DOHH2 (cell line): Measurements from ENCODE around the gene C20orf204.
A peak's percentile ranks its signal among the peaks of the same experiment; 100 is the strongest.

ENCODE experiments used
- H3F3A ChIP-seq: fragments of 200-600 bp; sonication (generic), shearing (Covaris generic); 2 replicates; pipeline ENCODE4 v1.6.0; 2016; ENCODE audit warnings: antibody characterized with exemption, mild to moderate bottlenecking; ENCODE audit not compliant: control insufficient read depth, insufficient read depth
- H3K27ac ChIP-seq: fragments of 200-600 bp; sonication (generic); 2 replicates; pipeline ENCODE4 v1.5.1; 2014; ENCODE audit warnings: low read depth, mild to moderate bottlenecking, low read length, moderate library complexity
- H3K27me3 ChIP-seq: fragments of 200-600 bp; sonication (generic); 2 replicates; pipeline ENCODE4 v1.6.1; 2014; ENCODE audit warnings: mild to moderate bottlenecking, low read length, mixed read lengths; ENCODE audit not compliant: control insufficient read depth
- H3K36me3 ChIP-seq: fragments of 200-600 bp; sonication (generic); 2 replicates; pipeline ENCODE4 v1.6.1; 2014; ENCODE audit warnings: mild to moderate bottlenecking, low read length, moderate library complexity, mixed read lengths; ENCODE audit not compliant: control insufficient read depth
- H3K4me1 ChIP-seq: fragments of 200-600 bp; sonication (generic); 2 replicates; pipeline ENCODE4 v1.6.1; 2014; ENCODE audit warnings: mild to moderate bottlenecking, low read length, mixed read lengths; ENCODE audit not compliant: control insufficient read depth
- H3K4me2 ChIP-seq: fragments of 200-600 bp; sonication (generic); 2 replicates; pipeline ENCODE4 v1.6.0; 2014; ENCODE audit warnings: mild to moderate bottlenecking, low read length, moderate library complexity
- H3K4me3 ChIP-seq: fragments of 200-600 bp; sonication (generic); 2 replicates; pipeline ENCODE4 v1.5.1; 2014; ENCODE audit warnings: mild to moderate bottlenecking, low read length, mixed read lengths
- H3K79me2 ChIP-seq: fragments of 200-600 bp; sonication (generic); 2 replicates; pipeline ENCODE4 v1.6.1; 2014; ENCODE audit warnings: mild to moderate bottlenecking, low read length, mixed read lengths; ENCODE audit not compliant: control insufficient read depth
- H3K9me2 ChIP-seq: fragments of 200-600 bp; sonication (generic); replicated peaks from 2 replicates; pipeline ENCODE4 v1.6.1; 2014; ENCODE audit warnings: mild to moderate bottlenecking, low read length, mixed read lengths; ENCODE audit not compliant: control insufficient read depth
- H3K9me3 ChIP-seq: fragments of 200-600 bp; sonication (generic); 2 replicates; pipeline ENCODE4 v1.6.1; 2014; ENCODE audit warnings: antibody characterized with exemption, low read length, mixed read lengths; ENCODE audit not compliant: control insufficient read depth, insufficient read depth
- H4K20me1 ChIP-seq: fragments of 200-600 bp; sonication (generic); 2 replicates; pipeline ENCODE4 v1.6.0; 2014; ENCODE audit warnings: low read depth, mild to moderate bottlenecking, antibody characterized with exemption, low read length, moderate library complexity; ENCODE audit not compliant: control insufficient read depth, insufficient read depth
- EZH2phosphoT487 ChIP-seq: fragments of 200-600 bp; sonication (generic); IDR thresholded peaks from 2 replicates; pipeline ENCODE4 v1.6.1; 2017; ENCODE audit warnings: borderline replicate concordance, mild to moderate bottlenecking, antibody characterized with exemption, low read length, moderate library complexity, mixed read lengths
- TF ChIP-seq, protein P1 (sequence below): fragments of 200-600 bp; sonication (generic); IDR thresholded peaks from one replicate; pipeline ENCODE4 v1.5.1; 2014; ENCODE audit warnings: antibody characterized with exemption, mild to moderate bottlenecking, low read depth, low read length; ENCODE audit not compliant: poor library complexity, severe bottlenecking

Gene C20orf204

DNA sequence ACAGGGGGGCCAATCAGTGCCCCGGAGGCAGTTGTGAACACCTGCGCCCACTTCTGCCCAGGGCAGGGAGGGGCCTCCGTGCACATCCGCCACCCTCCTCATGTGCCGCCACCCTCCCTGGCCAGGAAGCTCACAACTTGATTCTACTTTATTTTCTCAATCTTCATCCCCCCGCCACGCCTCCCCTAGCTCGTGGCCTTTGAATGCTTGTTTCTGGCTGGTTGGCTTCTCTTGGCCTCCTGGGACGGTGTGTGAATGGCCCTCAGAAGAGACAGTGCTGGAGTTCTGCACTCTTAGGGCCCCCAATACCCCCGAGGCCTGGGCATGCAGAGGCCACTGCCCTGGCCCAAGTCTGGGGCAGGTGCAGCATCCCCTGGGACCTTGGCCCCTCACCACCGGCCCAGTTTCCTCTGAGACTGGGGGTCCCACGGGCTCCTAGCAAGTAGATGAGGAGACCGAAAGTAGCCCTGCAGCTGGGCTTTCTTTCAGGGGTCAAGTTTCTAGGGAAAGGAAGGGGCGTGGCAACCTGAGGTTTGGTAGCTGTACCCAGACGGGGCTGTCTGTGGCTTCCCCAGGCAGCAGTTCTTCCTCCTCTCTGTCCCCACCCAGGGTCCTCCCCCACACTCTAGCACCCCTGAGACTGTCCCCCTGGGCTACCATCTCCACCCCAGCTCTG is 42.0 kb downstream of the C20orf204 start:
- peak overlapping the region; percentile 95 for H3K4me2 ChIP-seq
- H3K27ac ChIP-seq: peak overlapping the region; percentile 89

DNA sequence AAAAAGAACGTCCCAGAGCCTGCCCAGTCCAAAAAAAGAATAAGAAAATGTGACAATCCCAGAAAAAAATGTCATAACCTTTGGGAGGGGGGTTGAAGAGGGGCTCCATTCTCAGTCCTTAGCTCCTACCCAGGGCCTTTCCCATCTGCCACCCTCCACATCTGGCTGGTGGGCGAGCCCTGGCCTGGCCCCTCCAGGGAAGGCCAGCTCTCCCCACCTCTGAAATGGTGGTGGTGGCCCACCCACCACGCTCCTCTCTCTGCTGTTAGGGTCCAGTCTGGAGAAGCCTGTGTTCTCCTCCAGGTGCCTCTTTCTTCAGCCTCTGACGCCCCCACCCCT is 42.9 kb downstream of the C20orf204 start:
- no peaks in the 10 kb centered on the region for H3K9me2 ChIP-seq
- peak overlapping the region; percentile 95 for H3K4me2 ChIP-seq
- peaks cover 40% of the 10 kb centered on the region for H3K36me3 ChIP-seq
- TF ChIP-seq EZH2phosphoT487: no peak
- TF ChIP-seq, protein P1, sequence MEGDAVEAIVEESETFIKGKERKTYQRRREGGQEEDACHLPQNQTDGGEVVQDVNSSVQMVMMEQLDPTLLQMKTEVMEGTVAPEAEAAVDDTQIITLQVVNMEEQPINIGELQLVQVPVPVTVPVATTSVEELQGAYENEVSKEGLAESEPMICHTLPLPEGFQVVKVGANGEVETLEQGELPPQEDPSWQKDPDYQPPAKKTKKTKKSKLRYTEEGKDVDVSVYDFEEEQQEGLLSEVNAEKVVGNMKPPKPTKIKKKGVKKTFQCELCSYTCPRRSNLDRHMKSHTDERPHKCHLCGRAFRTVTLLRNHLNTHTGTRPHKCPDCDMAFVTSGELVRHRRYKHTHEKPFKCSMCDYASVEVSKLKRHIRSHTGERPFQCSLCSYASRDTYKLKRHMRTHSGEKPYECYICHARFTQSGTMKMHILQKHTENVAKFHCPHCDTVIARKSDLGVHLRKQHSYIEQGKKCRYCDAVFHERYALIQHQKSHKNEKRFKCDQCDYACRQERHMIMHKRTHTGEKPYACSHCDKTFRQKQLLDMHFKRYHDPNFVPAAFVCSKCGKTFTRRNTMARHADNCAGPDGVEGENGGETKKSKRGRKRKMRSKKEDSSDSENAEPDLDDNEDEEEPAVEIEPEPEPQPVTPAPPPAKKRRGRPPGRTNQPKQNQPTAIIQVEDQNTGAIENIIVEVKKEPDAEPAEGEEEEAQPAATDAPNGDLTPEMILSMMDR: no peak
- H4K20me1 ChIP-seq: no peaks in the 10 kb centered on the region
- H3K9me3 ChIP-seq: no peaks in the 10 kb centered on the region
- H3F3A ChIP-seq: peaks cover 23% of the 10 kb centered on the region
- peaks cover 58% of the 10 kb centered on the region for H3K4me1 ChIP-seq
- peaks cover 25% of the 10 kb centered on the region for H3K79me2 ChIP-seq
- peak overlapping the region; percentile 89 for H3K27ac ChIP-seq
- H3K27me3 ChIP-seq: peaks cover 13% of the 10 kb centered on the region
- peak overlapping the region; percentile 99 for H3K4me3 ChIP-seq

More for the DNA sequence above, 42.0 kb downstream of the C20orf204 start:
- peaks cover 57% of the 10 kb centered on the region for H3K4me1 ChIP-seq
- peaks cover 7% of the 10 kb centered on the region for H3K27me3 ChIP-seq
- peaks cover 25% of the 10 kb centered on the region for H3K79me2 ChIP-seq
- H3F3A ChIP-seq: peaks cover 23% of the 10 kb centered on the region
- H3K4me3 ChIP-seq: peak overlapping the region; percentile 99
- H4K20me1 ChIP-seq: no peaks in the 10 kb centered on the region
- TF ChIP-seq, protein P1: no peak
- H3K9me2 ChIP-seq: no peaks in the 10 kb centered on the region
- peaks cover 48% of the 10 kb centered on the region for H3K36me3 ChIP-seq
- H3K9me3 ChIP-seq: no peaks in the 10 kb centered on the region

DNA sequence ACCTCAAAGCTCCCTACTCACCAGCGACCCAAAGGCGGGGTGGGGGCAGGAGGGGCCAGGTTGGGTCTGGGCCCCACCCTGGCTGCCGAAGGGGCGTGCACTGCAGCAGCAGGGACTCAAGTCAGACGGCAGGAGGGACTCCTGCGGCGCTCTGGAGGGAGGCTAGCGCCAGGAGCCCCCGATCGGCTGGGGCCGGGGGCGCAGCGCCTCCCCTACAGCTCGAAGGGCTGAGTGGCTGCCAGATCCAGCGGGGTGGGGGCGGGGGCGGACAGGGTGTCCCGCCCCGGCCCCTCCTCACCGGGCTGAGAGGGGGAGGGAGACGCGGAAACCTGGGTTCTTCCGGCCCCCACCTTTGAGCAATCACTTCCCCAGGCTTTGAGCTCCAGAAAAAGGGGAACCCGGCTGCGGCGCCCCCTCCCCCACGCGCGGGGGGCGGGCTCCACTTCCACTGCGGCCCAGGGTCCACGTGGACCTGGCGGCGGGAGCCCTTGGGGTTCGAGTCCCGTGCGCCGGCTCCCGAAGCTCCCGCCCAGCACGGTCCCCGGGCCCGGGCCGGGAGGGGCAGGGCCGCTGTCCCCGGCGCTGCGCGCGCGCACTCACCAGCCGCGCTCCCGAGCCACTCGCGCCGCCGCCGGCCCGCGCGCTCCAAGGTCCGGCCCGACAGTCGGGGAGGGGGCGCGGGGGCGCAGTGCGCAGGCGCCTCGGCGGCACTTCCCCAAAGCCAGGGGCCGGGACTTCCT is 43.5 kb downstream of the C20orf204 start, which contains the start of gene RGS19:
Gene RGS19 (minus strand): TSS at position 246 of the 740 bp plus-strand sequence. CDS start 2,632 bp downstream, outside the sequence.
- H3K79me2 ChIP-seq: peaks cover 25% of the 10 kb centered on the region
- no peaks in the 10 kb centered on the region for H3K9me3 ChIP-seq
- peak within 1 kb of the TSS; percentile 99 for H3K4me3 ChIP-seq
- no peak for TF ChIP-seq EZH2phosphoT487
- TF ChIP-seq, protein P1: peak; percentile 34
- H3K4me1 ChIP-seq: peaks cover 58% of the 10 kb centered on the region
- peaks cover 35% of the 10 kb centered on the region for H3K36me3 ChIP-seq
- peaks cover 23% of the 10 kb centered on the region for H3F3A ChIP-seq
- H3K9me2 ChIP-seq: no peaks in the 10 kb centered on the region
- H3K4me2 ChIP-seq: peak within 1 kb of the TSS; percentile 95
- no peaks in the 10 kb centered on the region for H4K20me1 ChIP-seq
- peak within 1 kb of the TSS; percentile 89 for H3K27ac ChIP-seq
- H3K27me3 ChIP-seq: peaks cover 18% of the 10 kb centered on the region
